Stimulated activated CD4-positive, alpha-beta T cell treated with anti-CD3 and anti-CD28 coated beads, Interleukin-2, amount 100 ng/mL, for 24 hours (primary cell): ENCODE measurements around the gene PRAMEF1.
"Not testable (repeated sequence)": the region's sequence is repeated elsewhere in the genome, so short reads cannot be mapped to it uniquely, and the experiment has no call there.

Source experiments
- DNase-seq, 2 donors: peaks; one replicate each; pipeline ENCODE4 v3.0.0-alpha.2; 2020

Gene PRAMEF1

GRCh38 chr1:12791097-12791496 is at the start of gene PRAMEF1:
Gene PRAMEF1, plus strand, starts transcription at chr1:12791397. Its CDS starts 1,831 bp downstream, at chr1:12793228.
- DNase-seq = not testable (repeated sequence)

- no peak for DNase-seq
Observed at GRCh38 chr1:12741946-12742345, 49.3 kb upstream of the PRAMEF1 start.

- DNase-seq = no peak
Observed at GRCh38 chr1:12745126-12745991, 45.8 kb upstream of the PRAMEF1 start.

- DNase-seq = no peak
Observed at GRCh38 chr1:12745992-12746323, 45.2 kb upstream of the PRAMEF1 start, which contains the start of gene CFAP107. Gene CFAP107, plus strand, starts transcription at chr1:12746200. Its CDS starts 231 bp downstream, at chr1:12746431.

GRCh38 chr1:12748778-12749355 is 42.3 kb upstream of the PRAMEF1 start:
- no peak for DNase-seq

GRCh38 chr1:12754738-12755137 is 36.5 kb upstream of the PRAMEF1 start:
- no peak for DNase-seq

- no peak for DNase-seq
Observed at GRCh38 chr1:12756273-12756672, 34.9 kb upstream of the PRAMEF1 start.

GRCh38 chr1:12756768-12757413 is 34.3 kb upstream of the PRAMEF1 start:
- no peak for DNase-seq

- DNase-seq = no peak
Observed at GRCh38 chr1:12757836-12758235, 33.4 kb upstream of the PRAMEF1 start.

GRCh38 chr1:12760256-12760795 is 30.9 kb upstream of the PRAMEF1 start:
- no peak for DNase-seq

- no peak for DNase-seq
Observed at GRCh38 chr1:12761781-12762180, 29.4 kb upstream of the PRAMEF1 start.

GRCh38 chr1:12762766-12763165 is 28.4 kb upstream of the PRAMEF1 start:
- no peak for DNase-seq

GRCh38 chr1:12763479-12763878 is 27.7 kb upstream of the PRAMEF1 start:
- DNase-seq = no peak

- DNase-seq = no peak
Observed at GRCh38 chr1:12764016-12764415, 27.2 kb upstream of the PRAMEF1 start.

- no peak for DNase-seq
Observed at GRCh38 chr1:12769031-12769430, 22.2 kb upstream of the PRAMEF1 start.

GRCh38 chr1:12769976-12770505 is 21.2 kb upstream of the PRAMEF1 start:
- no peak for DNase-seq

- DNase-seq = no peak
Observed at GRCh38 chr1:12770620-12771019, 20.6 kb upstream of the PRAMEF1 start.

- DNase-seq = no peak
Observed at GRCh38 chr1:12771186-12771585, 20.0 kb upstream of the PRAMEF1 start.

GRCh38 chr1:12772520-12772919 is 18.7 kb upstream of the PRAMEF1 start:
- no peak for DNase-seq

GRCh38 chr1:12773438-12773837 is 17.8 kb upstream of the PRAMEF1 start, which contains the start of gene PRAMEF12:
Gene PRAMEF12, plus strand, starts transcription at chr1:12773738. Its CDS starts 1,130 bp downstream, at chr1:12774868.
- DNase-seq = no peak

- no peak for DNase-seq
Observed at GRCh38 chr1:12774801-12775345, 16.3 kb upstream of the PRAMEF1 start.

GRCh38 chr1:12775443-12775842 is 15.8 kb upstream of the PRAMEF1 start:
- no peak for DNase-seq
